ENCODE measurements around the gene SELENOT.

Gene SELENOT

GRCh38 chr3:150673966-150674365 lies 70.8 kb downstream of the SELENOT start:
- H3K27me3 ChIP-seq (ENCODE audit: insufficient read depth, low read length), result no peaks in the 10 kb centered on the region
- no peak overlapping the region for H3K9ac ChIP-seq (ENCODE audit: low read depth, low read length)
- peaks cover 16% of the 10 kb centered on the region for H3K9me3 ChIP-seq (ENCODE audit: insufficient read depth, low read depth, low read length)
- 94% methylated on average over 3 of the region's 3 CpGs for WGBS
- no peak overlapping the region for H3K27ac ChIP-seq (ENCODE audit: low read depth, low read length)
- H3K4me1 ChIP-seq (ENCODE audit: insufficient read depth, low read length), result no peaks in the 10 kb centered on the region
- H3K36me3 ChIP-seq (ENCODE audit: insufficient read depth, low read length), result no peaks in the 10 kb centered on the region
- H3K4me3 ChIP-seq (ENCODE audit: low read length), result no peak overlapping the region

- no peaks in the 10 kb centered on the region for H3K4me1 ChIP-seq (ENCODE audit: insufficient read depth, low read length)
Observed at GRCh38 chr3:150675587-150675986, 72.5 kb downstream of the SELENOT start.

More at GRCh38 chr3:150675587-150675986, 72.5 kb downstream of the SELENOT start:
- peaks cover 16% of the 10 kb centered on the region for H3K9me3 ChIP-seq (ENCODE audit: insufficient read depth, low read depth, low read length)
- H3K27ac ChIP-seq (ENCODE audit: low read depth, low read length), result no peak overlapping the region
- H3K9ac ChIP-seq (ENCODE audit: low read depth, low read length), result no peak overlapping the region
- H3K36me3 ChIP-seq (ENCODE audit: insufficient read depth, low read length), result no peaks in the 10 kb centered on the region
- H3K27me3 ChIP-seq (ENCODE audit: insufficient read depth, low read length), result no peaks in the 10 kb centered on the region
- H3K4me3 ChIP-seq (ENCODE audit: low read length), result no peak overlapping the region

Data from HUES64 (cell line).